T-helper 1 cell treated with Interleukin-12 subunit alpha and Interleukin-12 subunit beta and Interleukin-4 antibody, amounts not matched to agents 30 μg/mL and 1 μg/mL, for 36 hours (primary cell): ENCODE data around the gene OR10A6.

ENCODE experiments used
- H3K27ac Mint-ChIP-seq: one replicate; pipeline ENCODE4 v1.8.0; 2021; ENCODE audit warnings: mild to moderate bottlenecking, mixed read lengths
- H3K27me3 Mint-ChIP-seq: one replicate; pipeline ENCODE4 v1.8.0; 2021; ENCODE audit warnings: low read depth, mixed read lengths
- H3K36me3 Mint-ChIP-seq: one replicate; pipeline ENCODE4 v1.8.0; 2021; ENCODE audit warnings: low read depth, mixed read lengths
- H3K4me1 Mint-ChIP-seq: one replicate; pipeline ENCODE4 v1.8.0; 2021; ENCODE audit warnings: low read depth, mixed read lengths
- H3K4me3 Mint-ChIP-seq: one replicate; pipeline ENCODE4 v1.8.0; 2021; ENCODE audit warnings: mild to moderate bottlenecking, moderate library complexity, mixed read lengths
- H3K9me3 Mint-ChIP-seq: one replicate; pipeline ENCODE4 v1.8.0; 2021; ENCODE audit warnings: mixed read lengths

The OR10A6 gene, protein sequence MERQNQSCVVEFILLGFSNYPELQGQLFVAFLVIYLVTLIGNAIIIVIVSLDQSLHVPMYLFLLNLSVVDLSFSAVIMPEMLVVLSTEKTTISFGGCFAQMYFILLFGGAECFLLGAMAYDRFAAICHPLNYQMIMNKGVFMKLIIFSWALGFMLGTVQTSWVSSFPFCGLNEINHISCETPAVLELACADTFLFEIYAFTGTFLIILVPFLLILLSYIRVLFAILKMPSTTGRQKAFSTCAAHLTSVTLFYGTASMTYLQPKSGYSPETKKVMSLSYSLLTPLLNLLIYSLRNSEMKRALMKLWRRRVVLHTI

DNA sequence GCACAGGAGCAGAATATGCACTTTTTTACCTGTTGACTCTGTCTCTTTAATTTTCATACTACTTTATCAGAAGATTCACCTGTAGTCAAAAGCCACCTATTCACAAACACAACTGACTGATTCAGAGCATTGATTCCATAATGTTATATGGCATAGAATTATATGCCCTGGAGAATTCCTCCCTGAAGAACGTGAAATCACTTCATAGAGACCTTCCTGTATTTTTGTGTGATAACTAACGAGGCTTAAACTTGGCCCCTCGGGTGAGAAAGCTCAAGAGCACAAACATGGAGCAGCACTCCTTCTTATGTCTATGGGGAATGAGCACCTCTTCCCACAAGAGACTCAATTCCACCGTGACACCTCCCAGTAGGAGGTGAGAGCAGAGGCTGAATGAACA, at the start of gene OR10A6:
Gene OR10A6, minus strand, starts transcription at position 101 of the 400 bp plus-strand sequence. CDS start 2,606 bp downstream, outside the sequence.
- H3K36me3 Mint-ChIP-seq: no peaks in the 10 kb centered on the region
- no peak within 1 kb of the TSS for H3K4me3 Mint-ChIP-seq
- H3K9me3 Mint-ChIP-seq: no peaks in the 10 kb centered on the region
- peaks cover 4% of the 10 kb centered on the region for H3K27me3 Mint-ChIP-seq
- H3K4me1 Mint-ChIP-seq: no peaks in the 10 kb centered on the region
- H3K27ac Mint-ChIP-seq: no peak within 1 kb of the TSS

DNA sequence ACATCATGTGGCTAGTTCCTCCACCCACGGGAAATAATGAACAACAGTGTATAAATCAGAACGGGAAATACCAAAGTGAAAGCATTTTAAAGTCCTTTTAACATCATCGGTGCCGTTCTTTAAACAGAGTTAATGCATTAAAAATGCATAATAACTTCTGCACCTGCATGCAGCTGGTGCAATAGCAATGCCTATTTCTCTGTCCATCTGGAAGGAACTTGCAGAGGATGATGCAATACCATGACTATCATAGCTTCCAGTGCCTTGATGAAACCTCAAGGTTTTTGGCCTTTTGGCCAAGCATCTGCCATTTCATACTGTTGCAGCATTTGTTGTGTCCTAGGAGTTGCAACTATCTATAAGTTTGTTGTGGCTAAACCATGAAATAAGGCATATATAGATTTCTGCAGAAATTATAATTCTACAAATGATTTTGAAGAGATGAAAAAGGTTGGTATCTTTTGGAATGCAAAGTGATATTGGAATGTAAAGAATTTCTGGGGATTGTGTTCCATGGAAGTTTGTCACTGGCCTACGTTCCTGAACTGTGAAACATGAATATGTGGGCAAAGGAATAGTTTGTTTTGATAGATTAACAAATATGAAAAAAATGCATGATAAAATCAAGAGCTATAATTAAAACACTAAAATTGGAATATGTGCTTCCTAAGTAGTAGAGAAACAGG, 46.3 kb upstream of the OR10A6 start:
- H3K27ac Mint-ChIP-seq: no peak overlapping the region
- H3K4me3 Mint-ChIP-seq: no peak overlapping the region
- H3K27me3 Mint-ChIP-seq: no peaks in the 10 kb centered on the region
- no peaks in the 10 kb centered on the region for H3K9me3 Mint-ChIP-seq
- no peaks in the 10 kb centered on the region for H3K4me1 Mint-ChIP-seq
- no peaks in the 10 kb centered on the region for H3K36me3 Mint-ChIP-seq

DNA sequence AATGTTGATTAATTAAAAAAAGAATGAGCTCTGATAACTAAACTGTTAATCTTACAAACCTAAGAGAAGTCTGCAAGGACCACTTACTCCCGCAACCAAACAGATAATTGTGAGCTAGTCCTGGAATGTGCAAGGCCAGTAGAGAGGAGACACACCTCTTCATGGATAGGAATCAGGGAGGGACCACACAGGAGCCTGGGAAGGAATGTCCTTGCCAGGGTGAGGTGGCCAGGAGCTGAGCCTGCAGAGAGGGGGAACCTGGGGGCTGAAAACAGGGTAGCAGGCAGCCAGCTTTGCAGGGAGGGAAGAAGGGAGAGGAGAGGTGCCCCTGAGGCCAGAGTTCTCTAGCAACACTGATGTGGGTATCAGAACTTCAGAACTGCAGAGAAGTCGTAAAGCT, 43.6 kb upstream of the OR10A6 start:
- no peaks in the 10 kb centered on the region for H3K4me1 Mint-ChIP-seq
- H3K9me3 Mint-ChIP-seq: no peaks in the 10 kb centered on the region
- no peaks in the 10 kb centered on the region for H3K27me3 Mint-ChIP-seq
- no peak overlapping the region for H3K4me3 Mint-ChIP-seq
- H3K36me3 Mint-ChIP-seq: no peaks in the 10 kb centered on the region
- no peak overlapping the region for H3K27ac Mint-ChIP-seq

DNA sequence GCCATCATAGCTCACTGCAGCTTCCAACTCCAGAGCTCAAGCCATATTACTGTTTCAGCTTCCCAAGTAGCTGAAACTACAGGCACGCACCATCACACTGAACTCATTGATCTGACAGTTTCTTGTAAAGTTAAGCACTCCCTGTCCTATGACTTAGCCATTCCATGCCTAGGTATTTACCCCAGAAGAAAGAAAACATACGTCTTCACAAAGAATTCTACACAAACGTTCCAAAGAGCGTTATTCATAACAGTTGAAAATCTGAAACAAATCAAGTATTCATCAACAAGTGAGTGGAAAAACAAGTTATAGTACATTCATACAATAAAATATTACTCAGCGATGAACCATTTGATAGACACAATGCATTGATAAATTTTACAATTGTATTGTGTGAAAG, 41.9 kb upstream of the OR10A6 start:
- H3K27ac Mint-ChIP-seq: no peak overlapping the region
- H3K9me3 Mint-ChIP-seq: no peaks in the 10 kb centered on the region
- no peak overlapping the region for H3K4me3 Mint-ChIP-seq
- H3K27me3 Mint-ChIP-seq: no peaks in the 10 kb centered on the region
- no peaks in the 10 kb centered on the region for H3K36me3 Mint-ChIP-seq
- H3K4me1 Mint-ChIP-seq: no peaks in the 10 kb centered on the region

DNA sequence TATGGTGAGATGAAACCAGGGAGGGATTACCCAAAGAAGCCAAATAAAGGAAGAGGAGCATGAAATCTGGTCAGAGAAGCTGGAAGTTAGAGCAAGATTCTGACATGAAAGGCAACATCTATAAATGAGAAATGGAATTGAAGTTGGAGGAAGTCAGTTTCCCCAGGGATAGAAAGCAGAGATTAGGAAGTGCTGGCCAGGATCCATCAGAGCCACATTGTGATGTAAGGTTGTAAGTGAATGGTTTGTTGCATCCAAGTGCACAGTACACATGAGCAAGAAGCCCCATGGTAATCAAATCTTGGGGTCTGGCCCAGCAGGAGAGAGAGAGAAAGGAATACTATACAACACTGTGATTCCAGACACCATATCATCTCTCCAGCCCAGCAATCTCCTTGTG, 40.8 kb upstream of the OR10A6 start:
- peaks cover 2% of the 10 kb centered on the region for H3K27me3 Mint-ChIP-seq
- H3K36me3 Mint-ChIP-seq: no peaks in the 10 kb centered on the region
- no peak overlapping the region for H3K4me3 Mint-ChIP-seq
- H3K27ac Mint-ChIP-seq: no peak overlapping the region
- no peaks in the 10 kb centered on the region for H3K4me1 Mint-ChIP-seq
- H3K9me3 Mint-ChIP-seq: no peaks in the 10 kb centered on the region

DNA sequence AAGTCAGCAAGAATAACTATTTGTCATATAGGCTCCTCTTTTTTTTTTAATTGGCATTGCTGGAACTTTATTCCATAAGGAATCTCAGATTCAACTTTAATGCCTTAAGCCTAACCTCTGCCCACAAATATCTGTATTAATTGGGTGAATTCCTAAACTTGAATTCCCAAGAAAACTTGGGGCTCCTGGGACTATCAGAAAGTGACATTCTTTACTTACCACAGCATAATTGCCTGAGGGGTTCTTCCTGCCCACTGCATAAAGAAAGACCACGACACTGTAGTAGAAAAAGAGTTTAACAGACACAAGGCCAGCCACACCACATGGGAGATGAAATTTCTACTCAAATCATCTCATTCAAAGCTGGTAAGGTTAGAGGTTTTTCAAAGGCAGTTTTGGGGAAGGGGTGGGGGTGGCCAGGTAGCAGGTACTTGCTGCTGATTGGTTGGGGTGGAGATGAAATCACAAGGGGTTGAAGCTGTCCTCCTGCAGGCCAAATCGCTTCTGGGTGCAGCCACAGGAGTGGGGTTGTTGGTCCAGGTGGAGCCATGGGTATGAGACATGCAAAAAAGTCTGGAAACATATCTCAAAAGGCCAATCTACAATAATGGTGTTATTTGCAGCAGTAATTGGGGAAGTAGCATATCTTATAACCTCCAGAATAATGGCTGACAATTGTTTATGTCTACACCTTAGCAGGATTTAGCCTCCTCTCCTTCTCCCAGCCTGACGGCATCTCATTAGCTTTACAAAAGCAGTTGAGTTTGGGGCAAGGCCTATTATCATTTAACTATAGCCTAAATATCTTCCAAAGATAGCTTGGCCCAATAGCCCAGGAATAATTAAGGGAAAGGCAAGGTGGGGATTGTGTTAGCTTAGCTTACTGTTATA, 38.9 kb upstream of the OR10A6 start:
- no peak overlapping the region for H3K27ac Mint-ChIP-seq
- no peaks in the 10 kb centered on the region for H3K36me3 Mint-ChIP-seq
- peaks cover 5% of the 10 kb centered on the region for H3K27me3 Mint-ChIP-seq
- no peak overlapping the region for H3K4me3 Mint-ChIP-seq
- no peaks in the 10 kb centered on the region for H3K9me3 Mint-ChIP-seq
- H3K4me1 Mint-ChIP-seq: no peaks in the 10 kb centered on the region

DNA sequence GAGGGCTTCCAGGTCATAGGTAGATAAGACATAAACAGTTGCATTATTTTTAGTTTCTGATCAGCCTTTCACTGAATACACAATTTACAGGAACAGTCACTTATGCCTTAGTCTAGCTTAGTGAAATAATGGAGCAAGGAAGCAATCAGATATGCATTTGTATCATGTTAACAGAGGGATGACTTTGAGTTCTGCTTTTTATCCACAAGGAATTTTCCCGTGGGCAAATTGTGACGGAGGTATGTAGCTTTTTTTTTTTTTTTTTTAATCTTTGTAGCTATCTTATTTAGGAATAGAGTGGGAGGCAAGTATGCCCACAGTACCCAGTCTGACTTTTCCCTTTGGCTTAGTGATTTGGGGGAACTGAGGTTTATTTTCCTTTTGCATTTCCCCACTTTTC, 37.6 kb upstream of the OR10A6 start:
- Mint-ChIP-seq H3K27ac (no peak overlapping the region), H3K9me3 (no peaks in the 10 kb centered on the region)

DNA sequence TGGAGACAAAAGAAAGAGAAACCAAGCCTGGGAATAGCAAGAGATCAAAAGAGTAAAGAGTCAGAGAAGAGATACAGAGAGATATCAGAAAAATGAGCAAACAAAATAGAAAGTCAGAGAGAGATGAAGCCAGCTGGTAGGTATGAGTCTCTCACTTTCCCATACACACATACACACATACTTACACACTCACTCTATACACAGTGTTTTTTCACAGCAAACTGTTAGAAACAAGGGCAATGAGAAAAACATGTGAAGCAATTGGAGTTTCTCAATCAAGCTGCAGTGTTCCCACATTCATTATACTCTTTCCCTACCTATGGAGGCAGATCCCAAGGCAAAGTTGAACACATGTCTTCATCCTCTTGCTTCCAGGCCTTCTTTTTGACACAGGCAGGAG, 36.8 kb upstream of the OR10A6 start:
- no peaks in the 10 kb centered on the region for H3K9me3 Mint-ChIP-seq
- no peak overlapping the region for H3K4me3 Mint-ChIP-seq
- H3K27ac Mint-ChIP-seq: no peak overlapping the region
- peaks cover 8% of the 10 kb centered on the region for H3K27me3 Mint-ChIP-seq
- no peaks in the 10 kb centered on the region for H3K4me1 Mint-ChIP-seq
- H3K36me3 Mint-ChIP-seq: no peaks in the 10 kb centered on the region

More for the DNA sequence above, 37.6 kb upstream of the OR10A6 start:
- Mint-ChIP-seq H3K4me3 (no peak overlapping the region), H3K4me1 (no peaks in the 10 kb centered on the region), H3K36me3 (no peaks in the 10 kb centered on the region), H3K27me3 (peaks cover 8% of the 10 kb centered on the region)

DNA sequence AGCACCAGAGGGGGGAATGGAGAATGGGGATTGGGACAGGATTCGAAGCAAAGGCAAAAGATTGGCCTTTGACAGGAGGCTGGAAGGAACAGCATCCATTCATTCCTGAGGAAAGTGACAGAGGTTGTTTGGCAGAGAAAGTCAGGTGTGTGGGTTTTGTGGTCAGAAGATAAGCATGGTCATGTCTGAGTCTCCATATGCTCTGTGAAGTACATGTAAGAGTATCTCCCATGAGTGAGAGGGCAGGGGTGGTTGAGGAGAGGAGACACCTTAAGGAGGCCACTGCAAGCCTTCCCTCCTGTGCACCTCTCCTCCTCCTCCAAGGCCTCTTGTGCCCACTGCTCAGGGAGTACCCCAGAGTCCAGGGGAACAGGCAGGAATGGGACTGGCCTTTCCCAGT, 36.0 kb upstream of the OR10A6 start:
- H3K4me1 Mint-ChIP-seq: no peaks in the 10 kb centered on the region
- no peaks in the 10 kb centered on the region for H3K36me3 Mint-ChIP-seq
- H3K27me3 Mint-ChIP-seq: peaks cover 8% of the 10 kb centered on the region
- H3K9me3 Mint-ChIP-seq: no peaks in the 10 kb centered on the region
- H3K27ac Mint-ChIP-seq: no peak overlapping the region
- no peak overlapping the region for H3K4me3 Mint-ChIP-seq

DNA sequence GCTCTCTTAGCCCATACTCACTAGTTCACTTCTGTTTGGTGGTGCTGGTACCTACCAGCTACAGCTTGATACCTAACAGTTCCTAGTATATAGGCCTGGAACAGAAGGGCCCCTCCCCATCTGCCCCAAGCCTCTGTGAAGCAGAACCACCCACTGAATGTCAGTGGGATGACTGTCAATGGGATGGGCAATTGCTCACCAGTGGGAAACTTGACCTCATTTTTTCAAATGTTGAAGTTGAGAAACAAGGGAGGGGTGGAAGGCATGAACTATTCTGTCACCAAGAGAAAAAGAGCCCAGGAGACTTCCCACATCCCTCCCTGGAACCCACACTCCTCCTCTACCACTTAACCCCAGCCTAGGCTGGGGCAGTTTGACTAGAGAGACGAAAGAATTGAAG, 34.3 kb upstream of the OR10A6 start, which contains the start of gene NLRP10:
Gene NLRP10, minus strand, starts transcription at position 62 of the 400 bp plus-strand sequence. CDS start 1,952 bp downstream, outside the sequence.
- H3K9me3 Mint-ChIP-seq: no peaks in the 10 kb centered on the region
- H3K27me3 Mint-ChIP-seq: peaks cover 8% of the 10 kb centered on the region
- no peak within 1 kb of the TSS for H3K4me3 Mint-ChIP-seq
- H3K36me3 Mint-ChIP-seq: no peaks in the 10 kb centered on the region
- no peak within 1 kb of the TSS for H3K27ac Mint-ChIP-seq
- no peaks in the 10 kb centered on the region for H3K4me1 Mint-ChIP-seq

DNA sequence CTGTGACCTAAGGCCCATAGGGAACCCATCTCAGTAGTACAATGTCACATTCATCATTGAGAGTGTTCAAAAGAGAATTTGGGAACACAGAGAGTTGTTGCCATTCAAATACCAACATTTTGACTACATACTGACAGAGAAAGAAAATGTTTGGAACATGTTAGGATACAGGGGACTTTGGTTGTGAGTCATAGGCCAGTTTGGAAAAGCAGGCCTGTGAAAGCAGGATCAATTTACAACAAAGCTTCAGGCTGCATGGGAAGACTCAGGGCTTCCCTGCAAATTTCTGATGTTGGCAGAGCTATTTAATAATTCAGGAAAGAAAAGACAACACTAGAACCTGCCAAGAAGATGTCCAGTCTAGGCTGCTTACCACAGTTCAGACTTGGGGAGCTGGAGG, 33.8 kb upstream of the OR10A6 start:
- H3K4me3 Mint-ChIP-seq: no peak overlapping the region
- H3K27ac Mint-ChIP-seq: no peak overlapping the region
- no peaks in the 10 kb centered on the region for H3K36me3 Mint-ChIP-seq
- H3K27me3 Mint-ChIP-seq: peaks cover 8% of the 10 kb centered on the region
- no peaks in the 10 kb centered on the region for H3K9me3 Mint-ChIP-seq
- no peaks in the 10 kb centered on the region for H3K4me1 Mint-ChIP-seq

DNA sequence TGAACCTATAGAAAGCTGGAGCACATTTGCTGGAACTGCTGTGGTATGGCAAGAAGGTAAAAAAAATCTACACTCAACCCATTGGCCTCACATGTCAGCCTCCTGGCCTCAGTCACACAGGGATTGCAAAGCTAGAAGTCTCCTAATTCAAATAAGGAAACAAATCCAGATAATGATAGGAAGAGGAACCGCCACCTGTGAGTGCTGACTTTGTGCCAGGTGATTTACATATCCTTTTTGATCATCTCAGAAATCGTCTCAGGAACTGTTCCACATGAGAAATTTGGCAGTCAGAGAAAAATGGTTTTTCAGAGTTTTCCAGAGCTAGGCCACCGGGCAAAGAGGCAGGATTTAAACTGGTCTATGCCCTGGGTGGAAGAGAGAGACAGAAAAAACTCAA, 33.2 kb upstream of the OR10A6 start:
- Mint-ChIP-seq H3K9me3 (no peaks in the 10 kb centered on the region), H3K4me3 (no peak overlapping the region)

DNA sequence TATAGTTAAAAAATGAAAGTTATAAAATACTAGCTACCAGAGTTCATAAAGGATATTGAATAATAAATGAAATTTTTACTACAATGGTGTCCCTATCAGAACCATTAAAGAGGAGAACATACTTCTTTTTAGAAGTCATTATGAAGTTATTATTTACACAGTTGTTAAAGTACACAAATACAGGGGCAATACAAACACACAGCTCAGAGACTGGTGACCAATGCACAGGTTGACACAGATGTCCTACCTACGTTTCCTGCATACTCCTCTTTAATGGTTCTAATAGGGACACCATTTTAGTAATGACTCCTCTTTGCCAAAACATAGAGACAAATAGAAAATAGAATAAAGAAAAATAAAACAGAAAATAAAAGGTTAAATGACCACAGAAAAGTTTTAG, 24.1 kb upstream of the OR10A6 start:
- Mint-ChIP-seq H3K4me1 (no peaks in the 10 kb centered on the region), H3K4me3 (no peak overlapping the region), H3K27ac (no peak overlapping the region), H3K36me3 (no peaks in the 10 kb centered on the region), H3K9me3 (no peaks in the 10 kb centered on the region), H3K27me3 (no peaks in the 10 kb centered on the region)

More for the DNA sequence above, 33.2 kb upstream of the OR10A6 start:
- Mint-ChIP-seq H3K4me1 (no peaks in the 10 kb centered on the region), H3K36me3 (no peaks in the 10 kb centered on the region), H3K27me3 (peaks cover 8% of the 10 kb centered on the region), H3K27ac (no peak overlapping the region)

DNA sequence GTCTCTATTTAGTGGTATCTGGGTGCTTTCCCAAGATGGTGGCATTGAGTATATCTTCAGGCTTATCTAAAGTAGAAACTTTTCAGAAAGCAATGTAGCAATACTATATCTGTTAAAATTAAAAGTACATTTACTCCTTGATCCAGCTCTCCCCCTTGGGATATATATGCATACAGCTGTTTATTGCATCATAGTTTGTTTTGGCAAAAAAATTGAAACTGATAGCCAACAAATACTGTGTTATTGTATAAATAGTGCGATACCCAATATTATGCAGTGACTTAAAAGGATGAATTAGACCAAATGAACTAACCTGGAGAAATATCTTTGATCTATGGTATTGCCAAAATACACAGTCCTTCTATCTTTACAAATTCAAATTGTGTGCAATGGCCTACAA, 18.9 kb upstream of the OR10A6 start:
- Mint-ChIP-seq H3K27me3 (peaks cover 6% of the 10 kb centered on the region), H3K9me3 (no peaks in the 10 kb centered on the region), H3K27ac (no peak overlapping the region), H3K36me3 (no peaks in the 10 kb centered on the region), H3K4me3 (no peak overlapping the region), H3K4me1 (no peaks in the 10 kb centered on the region)
